Measurements from ENCODE around the gene MLXIP.
"Not testable (repeated sequence)": the region's sequence is repeated elsewhere in the genome, so short reads cannot be mapped to it uniquely, and the experiment has no call there.

Gene MLXIP

GRCh38 chr12:122078141-122079032 lies at the start of gene MLXIP:
TSS of gene MLXIP (plus strand) at chr12:122078756. CDS start at chr12:122078854, 98 bp downstream.
- peak; percentile 73 to 82 for DNase-seq (ENCODE audit: low read depth in 1 of 2, low spot score in 1 of 2)

DNA sequence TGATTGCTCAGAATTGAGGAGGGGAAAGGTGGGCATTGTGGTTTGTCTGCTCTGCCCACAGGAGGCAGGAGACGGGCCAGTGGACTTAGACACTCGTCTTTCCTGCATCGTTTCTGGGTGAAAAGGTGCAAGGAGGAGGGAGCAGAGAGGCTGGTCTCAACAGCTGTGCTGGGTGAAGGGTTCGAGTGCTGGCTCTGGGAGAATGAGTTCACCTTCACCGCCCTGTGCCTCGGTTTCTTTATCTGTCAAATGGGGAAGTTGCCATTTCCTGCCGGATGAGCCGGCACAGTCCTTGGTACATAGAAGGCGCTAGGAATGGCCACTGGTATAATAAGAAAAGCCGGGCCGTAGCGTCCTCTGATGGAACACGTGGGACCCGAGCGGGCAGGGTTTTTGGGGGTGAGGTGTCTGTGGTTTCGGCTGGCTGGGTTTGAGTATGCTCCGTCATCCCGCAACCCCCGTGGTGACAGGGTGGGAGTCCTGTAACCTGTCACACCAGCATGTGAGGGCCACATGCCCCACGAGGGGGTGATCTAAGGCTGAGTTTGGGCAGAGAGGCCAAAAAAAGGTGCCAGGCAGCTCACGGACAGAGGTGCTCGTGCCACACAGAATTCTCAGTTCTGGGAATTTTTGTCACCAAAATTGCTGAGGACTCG lies 49.5 kb upstream of the MLXIP start:
- no peak for DNase-seq (ENCODE audit: low read depth in 1 of 2, low spot score in 1 of 2)

- no peak for DNase-seq (ENCODE audit: low read depth in 1 of 2, low spot score in 1 of 2)
Observed at GRCh38 chr12:122029620-122030423, 48.7 kb upstream of the MLXIP start.

GRCh38 chr12:122030424-122031035 lies 48.0 kb upstream of the MLXIP start:
- DNase-seq (ENCODE audit: low read depth in 1 of 2, low spot score in 1 of 2) = no peak

- peak; percentile 31 to 46 for DNase-seq (ENCODE audit: low read depth in 1 of 2, low spot score in 1 of 2)
Observed at GRCh38 chr12:122031342-122032216, 47.0 kb upstream of the MLXIP start.

GRCh38 chr12:122032580-122032979 lies 46.0 kb upstream of the MLXIP start:
- no peak for DNase-seq (ENCODE audit: low read depth in 1 of 2, low spot score in 1 of 2)

GRCh38 chr12:122035292-122035691 lies 43.3 kb upstream of the MLXIP start:
- DNase-seq (ENCODE audit: low read depth in 1 of 2, low spot score in 1 of 2) = no peak

- no peak for DNase-seq (ENCODE audit: low read depth in 1 of 2, low spot score in 1 of 2)
Observed at GRCh38 chr12:122036153-122036552, 42.4 kb upstream of the MLXIP start.

GRCh38 chr12:122040579-122041386 lies 37.8 kb upstream of the MLXIP start:
- no peak for DNase-seq (ENCODE audit: low read depth in 1 of 2, low spot score in 1 of 2)

- not testable (repeated sequence) for DNase-seq (ENCODE audit: low read depth in 1 of 2, low spot score in 1 of 2)
Observed at GRCh38 chr12:122041458-122041857, 37.1 kb upstream of the MLXIP start.

DNA sequence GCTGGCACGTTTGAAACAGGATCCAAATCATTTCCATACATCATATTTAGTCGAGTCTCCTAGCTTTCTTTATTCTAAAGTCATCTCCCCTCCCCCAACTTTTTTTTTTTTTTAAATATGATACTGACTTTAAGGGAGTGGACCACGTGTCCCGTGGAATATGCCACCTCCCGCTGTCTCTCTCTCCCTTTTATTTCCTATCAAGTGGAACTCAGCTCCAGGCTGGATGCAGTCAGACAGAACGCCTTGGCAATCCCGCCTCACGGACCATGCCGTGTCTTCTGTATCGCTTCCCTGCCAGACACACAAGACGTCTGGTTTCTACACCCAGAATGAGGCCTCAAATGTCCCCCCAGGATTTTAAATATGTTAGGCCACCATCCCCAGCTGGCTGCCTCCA lies 35.6 kb upstream of the MLXIP start:
- DNase-seq (ENCODE audit: low read depth in 1 of 2, low spot score in 1 of 2) = no peak

- DNase-seq (ENCODE audit: low read depth in 1 of 2, low spot score in 1 of 2) = no peak
Observed at GRCh38 chr12:122043476-122043875, 35.1 kb upstream of the MLXIP start.

GRCh38 chr12:122045262-122045661 lies 33.3 kb upstream of the MLXIP start:
- DNase-seq (ENCODE audit: low read depth in 1 of 2, low spot score in 1 of 2) = no peak

GRCh38 chr12:122046145-122046544 lies 32.4 kb upstream of the MLXIP start:
- DNase-seq (ENCODE audit: low read depth in 1 of 2, low spot score in 1 of 2) = no peak

DNA sequence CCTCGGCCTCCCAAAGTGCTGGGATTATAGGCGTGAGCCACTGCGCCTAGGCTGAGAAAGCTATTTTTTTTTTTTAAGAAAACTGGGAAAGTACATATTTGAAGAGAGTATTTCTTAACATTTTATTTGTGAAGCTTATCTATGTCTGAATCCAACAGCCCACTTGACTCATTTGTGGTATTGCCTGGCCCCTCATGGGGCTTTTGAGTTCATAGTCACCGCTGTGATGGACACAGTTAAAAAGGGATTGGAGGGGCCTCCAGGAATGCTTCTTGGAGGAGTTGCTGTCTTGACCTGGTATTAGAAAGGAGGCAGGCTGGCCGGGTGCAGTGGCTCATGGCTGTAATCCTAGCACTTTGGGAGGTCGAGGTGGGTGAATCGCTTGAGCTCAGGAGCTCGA lies 30.4 kb upstream of the MLXIP start:
- DNase-seq (ENCODE audit: low read depth in 1 of 2, low spot score in 1 of 2) = no peak

DNA sequence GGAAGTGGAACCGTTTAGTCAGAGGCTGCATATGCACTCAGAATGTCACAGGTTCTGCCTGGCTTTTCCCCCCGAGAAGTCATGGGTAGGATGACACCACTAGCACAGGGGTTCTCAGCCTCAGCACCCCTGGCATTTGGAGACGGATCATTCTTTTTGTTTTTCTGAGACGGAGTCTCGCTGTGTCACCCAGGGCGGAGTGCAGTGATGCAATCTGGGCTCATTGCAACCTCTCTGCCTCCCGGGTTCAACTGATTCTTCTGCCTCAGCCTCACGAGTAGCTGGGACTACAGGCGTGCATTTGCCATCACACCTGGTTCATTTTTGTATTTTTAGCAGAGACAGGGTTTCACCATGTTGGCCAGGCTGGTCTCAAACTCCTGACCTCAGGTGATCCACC lies 28.7 kb upstream of the MLXIP start:
- no peak for DNase-seq (ENCODE audit: low read depth in 1 of 2, low spot score in 1 of 2)

- DNase-seq (ENCODE audit: low read depth in 1 of 2, low spot score in 1 of 2) = no peak
Observed at GRCh38 chr12:122050706-122051105, 27.9 kb upstream of the MLXIP start.

DNA sequence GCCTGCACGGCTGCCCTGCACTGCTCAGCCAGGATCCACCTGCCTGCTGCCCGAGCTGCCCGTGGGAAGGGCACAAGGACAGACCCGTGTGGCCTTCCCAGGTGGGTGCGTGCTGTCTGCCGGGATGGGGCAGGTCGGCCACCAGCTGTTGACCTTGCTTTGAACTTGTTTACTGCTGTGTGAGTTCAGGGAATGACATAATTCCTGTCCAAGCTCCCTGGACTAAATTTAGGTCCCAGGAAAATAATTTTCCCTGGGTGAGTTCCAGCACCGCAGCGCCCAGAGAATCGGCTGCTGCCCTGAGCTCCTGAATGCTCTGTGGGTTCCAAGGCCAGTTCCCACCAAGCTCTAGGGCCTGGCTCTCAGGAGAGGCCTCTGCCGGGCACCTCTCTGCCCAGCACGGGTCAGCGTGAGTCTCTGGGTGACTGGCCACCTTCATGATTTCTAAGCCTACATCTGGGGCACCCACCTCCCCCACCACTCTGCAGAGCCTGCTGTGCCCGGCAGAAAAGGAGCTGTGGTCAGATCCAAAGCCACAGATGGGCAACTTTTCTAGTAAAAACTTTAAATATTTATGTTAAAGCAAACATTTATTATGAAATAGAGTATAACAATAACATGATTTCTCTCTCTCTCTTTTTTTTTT lies 27.2 kb upstream of the MLXIP start:
- DNase-seq (ENCODE audit: low read depth in 1 of 2, low spot score in 1 of 2) = no peak

GRCh38 chr12:122052285-122052684 lies 26.3 kb upstream of the MLXIP start:
- DNase-seq (ENCODE audit: low read depth in 1 of 2, low spot score in 1 of 2) = no peak
